IPS-18c (cell line): Measurements from ENCODE around the gene ARHGEF1.
"Not testable (repeated sequence)": the region's sequence is repeated elsewhere in the genome, so short reads cannot be mapped to it uniquely, and the experiment has no call there.

ENCODE experiments used
- H3K4me3 ChIP-seq: 2 replicates; pipeline ENCODE4 v1.7.0; 2013; ENCODE audit warnings: low read depth, mild to moderate bottlenecking, low read length, moderate library complexity; ENCODE audit not compliant: insufficient read depth
- H3K9me3 ChIP-seq: one replicate; pipeline ENCODE4 v1.6.1; 2013; ENCODE audit warnings: mild to moderate bottlenecking, low read length, moderate library complexity; ENCODE audit not compliant: control insufficient read depth, insufficient read depth

The ARHGEF1 gene

DNA sequence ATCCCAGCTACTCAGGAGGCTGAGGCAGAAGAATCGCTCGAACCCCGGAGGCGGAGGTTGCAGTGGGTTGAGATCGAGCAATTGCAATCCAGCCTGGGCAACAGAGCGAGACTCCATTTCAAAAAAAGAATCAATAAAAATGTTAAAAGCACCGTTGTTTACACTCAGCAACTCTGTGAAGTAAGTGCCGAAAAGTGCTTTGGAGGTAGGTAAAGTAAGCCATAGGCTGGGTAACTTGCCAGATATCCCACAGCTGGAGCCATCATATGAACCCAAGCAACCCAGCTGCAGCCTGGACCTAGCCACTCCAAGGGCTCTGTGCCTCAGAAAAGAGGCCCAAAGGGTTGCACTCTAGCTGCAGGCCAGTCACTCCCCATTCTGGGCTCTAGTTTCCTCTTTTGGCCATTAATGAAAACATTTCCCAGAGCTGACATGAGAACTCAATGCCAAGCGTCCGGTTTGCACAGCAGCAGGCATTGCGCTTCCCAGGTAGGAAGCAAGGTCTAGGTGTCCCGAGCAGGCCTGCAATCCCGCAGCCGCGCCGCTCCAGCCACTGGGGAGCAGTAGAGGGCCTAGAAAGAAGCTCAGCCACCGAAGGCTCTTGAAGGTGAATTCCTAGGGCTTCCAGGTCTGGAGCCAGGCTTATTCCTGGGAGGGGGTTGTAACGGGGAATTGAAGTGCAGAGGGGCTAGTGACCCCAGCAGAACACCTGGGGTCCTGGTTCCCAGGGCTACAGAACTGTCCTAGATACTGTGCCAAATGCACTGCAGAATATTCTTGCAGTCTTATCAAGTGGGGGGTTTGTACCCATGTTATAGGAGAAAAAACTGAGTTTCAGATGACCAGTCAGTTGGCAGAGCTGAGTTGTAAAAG is 10.0 kb upstream of the ARHGEF1 start:
- Histone ChIP-seq H3K4me3 (no peak overlapping the region), H3K9me3 (no peaks in the 10 kb centered on the region)

DNA sequence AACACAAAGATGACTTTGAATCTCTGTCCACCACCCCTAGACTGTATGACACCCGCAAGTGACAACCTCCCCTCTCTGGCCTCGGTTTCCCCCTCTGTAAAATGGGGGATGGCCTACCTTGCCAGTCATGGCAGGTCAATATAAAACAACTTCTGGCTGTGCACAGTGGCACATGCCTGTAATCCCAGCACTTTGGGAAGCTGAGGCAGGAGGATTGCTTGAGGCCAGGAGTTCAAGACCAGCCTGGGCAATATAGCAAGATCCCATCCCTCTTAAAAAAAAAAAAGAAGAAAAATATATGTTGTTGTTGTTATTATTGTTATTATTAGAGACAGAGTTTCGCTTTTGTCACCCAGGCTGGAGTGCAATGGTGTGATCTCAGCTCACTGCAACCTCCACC is 7.0 kb upstream of the ARHGEF1 start:
- not testable (repeated sequence) for H3K9me3 ChIP-seq, H3K4me3 ChIP-seq

DNA sequence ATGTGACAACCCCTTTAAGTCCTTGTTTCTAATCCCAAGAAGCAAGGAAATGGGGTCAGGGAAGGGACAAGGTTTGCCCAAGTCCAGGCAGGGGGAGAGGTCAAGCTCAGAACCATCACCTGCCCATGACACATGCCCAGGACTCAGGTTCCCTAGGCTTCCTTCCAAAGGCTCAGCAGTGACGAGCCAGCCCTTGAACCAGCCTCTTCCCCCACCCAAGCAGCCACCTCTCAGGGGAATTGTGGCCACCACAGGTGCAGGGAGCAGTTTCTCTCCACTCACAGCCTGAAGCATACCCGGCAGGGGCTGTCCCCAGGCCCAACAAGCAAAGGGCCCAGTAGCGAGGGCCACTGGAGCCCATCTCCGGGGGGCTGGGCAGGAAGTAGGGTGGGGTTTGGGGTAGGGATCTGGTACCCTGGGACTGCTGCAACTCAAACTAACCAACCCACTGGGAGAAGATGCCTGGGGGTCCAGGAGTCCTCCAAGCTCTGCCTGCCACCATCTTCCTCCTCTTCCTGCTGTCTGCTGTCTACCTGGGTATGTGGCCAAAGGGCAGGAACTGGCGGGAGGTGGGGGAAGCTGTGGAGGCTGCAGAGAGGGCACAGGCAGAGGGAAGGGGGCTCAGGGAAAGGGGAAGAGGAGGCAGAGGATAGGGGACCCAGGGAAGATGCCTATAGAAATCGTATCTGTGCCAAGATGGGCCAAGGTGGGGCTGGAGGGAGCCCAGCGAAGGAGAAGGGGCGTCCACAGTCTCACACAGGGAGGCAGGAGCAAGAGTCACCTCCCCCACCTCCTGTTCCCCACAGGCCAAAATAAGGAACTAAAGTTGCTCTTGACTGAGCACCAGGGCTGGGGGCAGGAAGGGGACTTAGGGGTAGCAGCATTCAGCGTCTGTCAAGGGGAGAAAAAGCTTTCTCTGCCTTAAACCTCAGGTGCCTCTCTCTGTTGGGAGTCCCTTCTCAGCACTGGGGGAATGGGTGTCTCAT is 5.8 kb upstream of the ARHGEF1 start, which contains the start of gene CD79A:
CD79A (plus strand) TSS at position 433 of the 986 bp plus-strand sequence; CDS start at position 459, 26 bp downstream.
- H3K4me3 ChIP-seq: no peak within 1 kb of the TSS
- no peaks in the 10 kb centered on the region for H3K9me3 ChIP-seq

DNA sequence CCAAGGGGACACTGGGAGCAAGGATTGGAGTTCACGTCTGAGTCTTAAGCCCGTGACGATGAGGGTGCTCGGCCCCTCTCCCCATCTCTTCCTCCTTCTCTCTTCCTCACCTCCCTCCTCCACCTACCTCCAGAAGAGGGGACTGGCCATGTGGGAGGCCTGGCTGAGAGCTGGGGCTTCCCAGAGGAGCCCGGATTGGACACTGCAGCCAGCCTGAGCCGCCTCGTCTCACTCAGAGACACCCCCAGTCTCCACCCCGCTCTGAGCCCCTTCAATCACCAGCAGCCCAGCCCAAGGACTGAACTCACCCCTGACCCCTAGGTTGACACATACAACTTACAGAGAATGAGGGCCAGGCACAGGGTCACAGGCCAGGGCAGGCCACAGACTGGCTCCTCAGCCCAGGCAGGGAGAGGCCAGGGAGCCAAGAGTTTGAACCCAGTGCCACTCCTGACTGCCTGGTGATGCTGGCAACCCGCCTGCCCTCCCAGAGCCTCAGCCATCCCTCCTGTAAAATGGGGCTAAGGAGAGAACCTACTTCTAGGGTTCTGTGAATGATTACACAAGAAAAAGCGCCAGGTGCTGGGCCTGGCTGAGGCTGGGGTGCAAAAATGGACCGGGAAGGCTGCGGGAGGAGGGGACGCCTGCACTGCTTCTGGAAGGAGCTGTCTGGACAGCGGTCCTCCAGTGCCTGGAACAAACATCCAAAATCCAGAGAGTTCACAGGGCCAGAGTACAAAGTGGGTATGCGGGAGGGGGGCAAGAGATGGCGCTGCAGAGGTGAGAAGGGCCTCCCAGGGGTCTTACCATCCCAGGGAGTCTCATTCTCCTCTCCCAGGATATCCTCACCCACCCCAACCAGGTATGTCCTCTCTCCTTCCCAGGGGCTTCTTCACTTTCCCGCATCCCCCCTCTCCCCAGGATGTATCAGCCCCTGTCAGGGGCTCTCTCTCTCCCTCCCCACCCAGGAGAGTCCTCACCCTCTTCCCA is 4.8 kb upstream of the ARHGEF1 start:
- Histone ChIP-seq H3K4me3 (no peak overlapping the region), H3K9me3 (no peaks in the 10 kb centered on the region)

DNA sequence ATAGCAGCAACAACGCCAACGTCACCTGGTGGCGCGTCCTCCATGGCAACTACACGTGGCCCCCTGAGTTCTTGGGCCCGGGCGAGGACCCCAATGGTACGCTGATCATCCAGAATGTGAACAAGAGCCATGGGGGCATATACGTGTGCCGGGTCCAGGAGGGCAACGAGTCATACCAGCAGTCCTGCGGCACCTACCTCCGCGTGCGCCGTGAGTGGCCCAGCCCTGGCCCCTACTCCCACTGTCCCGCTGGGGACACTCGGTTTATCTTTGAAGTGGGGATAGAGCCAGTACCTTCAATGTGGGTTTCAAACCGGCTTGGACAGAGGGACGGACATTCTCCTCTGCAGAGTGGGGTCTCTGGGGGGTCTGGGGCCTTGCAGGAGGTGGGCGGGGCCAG is 3.9 kb upstream of the ARHGEF1 start:
- no peaks in the 10 kb centered on the region for H3K9me3 ChIP-seq
- no peak overlapping the region for H3K4me3 ChIP-seq

DNA sequence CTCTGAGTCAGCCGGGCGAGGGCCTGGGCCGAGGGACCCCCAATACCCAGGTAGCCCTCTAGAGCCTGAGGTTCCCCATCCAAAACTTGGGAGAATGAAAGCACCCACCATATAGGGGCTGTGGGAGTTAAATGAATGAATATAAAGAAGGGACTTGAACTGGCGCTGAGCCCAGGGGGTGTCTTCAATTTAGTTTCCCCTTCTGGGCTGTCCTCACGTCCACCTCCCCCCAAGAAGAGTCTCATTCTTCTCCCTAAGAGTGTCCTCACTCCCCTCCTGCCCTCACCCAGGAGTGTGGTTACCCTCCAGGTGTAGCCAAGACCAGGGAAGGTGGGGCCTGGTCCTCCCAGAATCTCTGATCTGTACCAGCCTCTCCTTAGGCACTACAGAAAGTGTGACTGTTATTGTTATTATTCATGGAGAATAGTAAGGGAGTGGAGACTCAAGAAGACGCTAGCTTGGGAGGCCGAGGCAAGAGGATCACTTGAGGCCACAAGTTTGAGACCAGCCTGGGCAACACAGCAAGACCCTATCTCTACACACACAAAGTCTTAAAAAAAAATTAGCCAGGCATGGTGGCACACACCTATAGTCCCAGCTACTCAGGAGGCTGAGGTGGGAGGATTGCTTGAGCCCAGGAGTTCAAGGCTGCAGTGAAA is 3.2 kb upstream of the ARHGEF1 start:
- no peak overlapping the region for H3K4me3 ChIP-seq
- H3K9me3 ChIP-seq: no peaks in the 10 kb centered on the region

DNA sequence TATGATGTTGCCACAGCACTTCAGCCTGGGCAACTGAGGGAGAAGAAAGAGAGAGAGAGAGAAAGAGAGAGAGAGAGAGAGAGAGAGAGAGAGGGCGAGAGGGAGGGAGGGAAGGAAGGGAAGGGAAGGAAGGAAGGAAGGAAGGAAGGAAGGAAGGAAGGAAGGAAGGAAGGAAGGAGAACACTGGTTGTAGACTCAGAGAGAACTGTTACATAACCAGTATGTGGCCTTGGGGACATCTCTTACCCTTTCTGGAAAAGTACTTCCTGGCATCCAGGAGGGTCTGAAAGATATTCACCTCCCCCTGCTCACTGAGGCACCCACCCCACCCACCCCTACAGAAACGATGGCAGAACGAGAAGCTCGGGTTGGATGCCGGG is 2.7 kb upstream of the ARHGEF1 start:
- no peak overlapping the region for H3K4me3 ChIP-seq
- no peaks in the 10 kb centered on the region for H3K9me3 ChIP-seq

DNA sequence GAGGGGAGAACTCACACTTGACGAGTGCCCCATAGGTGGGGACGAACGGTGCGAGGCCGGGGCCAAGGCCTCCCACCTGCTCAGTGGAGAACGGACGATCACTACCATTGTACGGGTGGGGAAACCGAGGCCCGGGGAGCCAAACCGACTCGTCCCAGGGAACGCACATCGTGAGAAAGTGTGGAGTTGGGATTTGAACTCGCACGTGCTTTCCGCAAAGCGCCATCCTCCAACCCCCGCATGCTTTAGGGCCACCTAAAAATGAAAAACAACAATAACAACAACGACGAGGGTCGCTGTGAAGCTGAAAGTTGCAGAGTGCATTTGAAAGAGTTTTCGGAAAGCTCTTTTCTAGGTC is 458 bp downstream of the ARHGEF1 start:
- no peaks in the 10 kb centered on the region for H3K9me3 ChIP-seq
- peak overlapping the region; percentile 91 for H3K4me3 ChIP-seq

DNA sequence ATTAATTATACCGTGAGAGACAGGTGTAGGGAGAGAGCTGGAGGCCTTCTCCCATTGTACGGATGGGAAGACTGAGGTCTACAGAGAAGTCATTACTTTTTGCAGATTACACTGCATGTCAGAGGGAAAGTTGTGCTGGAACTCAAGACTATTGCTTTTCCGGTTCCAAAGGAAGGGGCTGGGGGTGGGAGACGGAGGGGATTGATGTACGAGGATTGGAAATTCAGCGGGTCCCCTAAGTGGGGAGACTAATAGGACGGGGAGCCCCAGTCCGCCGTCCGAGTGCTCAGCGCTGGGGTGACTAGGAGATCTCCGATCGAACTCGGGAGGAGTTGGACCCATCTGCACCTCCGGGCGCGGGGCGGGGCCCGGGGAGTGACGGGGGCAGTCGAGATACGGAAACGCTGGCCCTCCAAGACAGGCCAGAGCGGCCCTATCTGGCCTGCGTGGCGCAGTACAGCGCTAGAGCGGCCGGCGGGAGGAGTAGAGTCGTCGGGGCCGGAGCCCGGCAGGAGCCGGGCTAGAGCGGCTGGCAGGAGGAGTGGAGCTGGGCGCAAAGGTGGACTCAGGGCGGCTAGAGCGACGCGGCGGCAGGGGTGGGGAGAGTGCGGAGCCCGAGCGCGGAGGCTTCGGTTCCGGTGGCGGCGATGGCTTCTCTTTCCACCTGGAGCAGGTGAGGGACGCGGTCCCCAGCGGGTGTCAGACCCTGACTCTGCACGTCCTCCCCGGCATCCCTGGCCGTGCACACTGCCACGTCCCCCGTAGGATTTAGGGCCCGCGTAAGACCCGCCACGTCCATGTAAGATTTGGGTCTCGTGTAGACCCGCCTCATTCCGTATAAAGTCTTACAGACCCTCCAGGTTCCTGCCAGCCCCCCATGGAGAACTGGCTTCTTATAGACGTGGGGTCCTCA is 1.1 kb downstream of the ARHGEF1 start:
- Histone ChIP-seq H3K9me3 (no peaks in the 10 kb centered on the region), H3K4me3 (peak overlapping the region; percentile 91)

DNA sequence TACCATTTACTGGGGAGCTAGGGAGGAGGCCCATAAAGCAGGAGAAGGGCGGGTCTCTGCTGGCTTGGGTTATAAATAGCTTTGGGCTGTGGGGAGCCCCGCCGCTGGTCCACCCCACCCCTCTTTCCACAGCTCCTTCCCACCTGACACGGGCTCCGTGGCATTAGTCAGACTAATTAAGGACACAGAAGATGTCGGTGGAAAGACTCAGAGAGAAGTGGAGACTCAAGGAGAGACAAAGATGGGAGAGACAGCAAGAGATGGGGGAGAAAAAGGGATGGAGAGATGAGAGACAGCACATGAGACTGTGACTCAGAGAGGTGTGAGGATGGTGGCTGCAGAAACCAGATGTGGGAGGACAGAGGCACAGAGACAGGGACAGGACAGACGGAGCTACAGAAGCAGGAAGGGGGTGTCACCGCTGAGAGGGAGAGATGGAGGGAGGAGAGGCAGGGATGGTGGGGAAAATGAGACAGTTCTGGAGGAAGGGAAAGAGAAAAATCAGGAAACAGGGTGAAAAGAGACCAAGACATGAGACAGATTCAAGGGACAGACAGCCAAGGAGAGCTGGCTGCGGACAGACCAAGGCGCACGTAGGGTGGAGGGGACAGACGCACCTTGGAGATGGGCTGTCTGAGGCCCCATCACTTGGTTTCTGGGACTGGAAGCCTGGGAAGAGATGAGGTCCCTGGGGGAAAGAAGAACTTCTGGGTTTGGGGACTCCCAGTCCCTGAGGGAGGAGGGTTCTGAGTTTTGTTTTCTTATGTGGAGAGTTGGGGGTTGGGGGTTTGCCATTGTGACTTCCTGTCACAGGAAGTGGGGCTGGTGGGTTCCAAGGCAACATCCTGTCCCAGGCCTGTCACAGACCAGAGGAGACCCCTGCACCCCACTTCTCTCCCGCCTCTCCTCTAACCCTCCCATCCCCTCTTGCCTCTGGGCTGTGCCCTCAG is 4.1 kb downstream of the ARHGEF1 start:
- no peak overlapping the region; the same call in 1 of the 2 replicates for H3K4me3 ChIP-seq
- no peaks in the 10 kb centered on the region for H3K9me3 ChIP-seq

DNA sequence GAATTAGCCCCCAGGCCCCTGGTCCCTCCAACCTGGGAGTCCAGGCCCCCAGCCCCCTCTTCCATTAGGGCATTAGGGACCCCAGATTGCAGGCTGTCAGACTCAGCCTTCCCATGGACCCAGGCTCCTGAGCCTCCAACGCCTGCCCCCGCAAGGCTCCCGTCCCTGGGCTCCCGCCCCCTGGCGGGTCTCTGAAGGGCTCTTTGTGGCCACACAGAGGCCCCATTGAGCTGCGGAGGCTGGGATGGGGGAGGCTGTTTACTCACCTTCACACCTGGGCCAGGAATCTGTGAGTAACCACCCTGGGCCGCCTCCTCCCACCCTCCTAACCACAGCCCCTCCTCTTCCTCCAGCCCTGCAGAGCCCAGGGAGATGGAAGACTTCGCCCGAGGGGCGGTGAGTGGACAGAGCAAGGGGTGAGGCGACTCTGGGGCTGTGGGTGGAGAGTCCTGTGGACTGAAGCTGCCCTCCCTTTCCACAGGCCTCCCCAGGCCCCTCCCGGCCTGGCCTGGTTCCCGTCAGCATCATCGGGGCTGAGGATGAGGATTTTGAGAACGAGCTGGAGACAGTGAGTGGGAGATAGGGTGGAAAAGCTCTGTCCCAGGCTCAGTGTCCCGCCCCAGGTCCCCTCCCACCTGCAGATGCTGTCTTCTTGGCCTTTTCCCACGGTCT is 4.9 kb downstream of the ARHGEF1 start:
- H3K4me3 ChIP-seq: no peak overlapping the region; the same call in 1 of the 2 replicates
- no peaks in the 10 kb centered on the region for H3K9me3 ChIP-seq

DNA sequence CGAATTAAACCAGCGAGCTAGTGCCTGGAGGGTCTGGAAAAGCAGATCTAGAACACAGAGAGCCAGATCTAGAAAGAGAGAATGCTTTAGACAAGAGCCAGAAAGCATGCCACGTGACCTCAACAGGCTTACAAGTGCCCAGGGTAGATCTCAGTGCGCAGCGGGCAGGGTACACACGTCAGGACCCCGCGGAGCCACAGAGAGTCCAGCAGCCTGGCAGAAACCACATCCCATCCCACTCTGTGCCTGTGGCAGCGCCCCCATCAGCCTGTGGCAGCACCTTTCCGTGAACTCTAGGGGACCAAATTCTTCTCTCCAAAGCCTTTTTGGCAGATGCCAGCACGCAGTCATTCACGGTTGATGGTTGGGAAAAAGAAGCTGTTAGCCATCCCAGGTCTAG is 5.9 kb downstream of the ARHGEF1 start:
- H3K4me3 ChIP-seq: no peak overlapping the region
- H3K9me3 ChIP-seq: no peaks in the 10 kb centered on the region

DNA sequence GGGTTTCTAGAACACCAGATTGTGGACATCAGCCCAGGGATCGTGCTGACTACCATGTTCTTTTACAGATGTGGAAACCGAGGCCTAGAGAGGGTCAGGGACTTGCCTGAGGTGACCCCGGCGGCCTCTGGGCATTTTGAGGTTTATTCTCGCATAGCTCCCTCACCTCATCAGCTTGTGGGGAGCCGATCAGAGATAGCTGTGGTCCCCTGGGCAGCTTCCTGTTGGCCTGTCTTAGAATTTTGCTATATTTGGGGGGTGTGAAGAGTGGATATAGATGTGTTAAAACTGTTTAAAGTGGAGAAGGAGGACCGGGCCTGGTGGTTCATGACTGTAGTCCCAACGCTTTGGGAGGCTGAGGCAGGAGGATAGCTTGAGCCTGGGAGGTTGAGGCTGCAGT is 6.9 kb downstream of the ARHGEF1 start:
- H3K4me3 ChIP-seq: no peak overlapping the region
- H3K9me3 ChIP-seq: no peaks in the 10 kb centered on the region

DNA sequence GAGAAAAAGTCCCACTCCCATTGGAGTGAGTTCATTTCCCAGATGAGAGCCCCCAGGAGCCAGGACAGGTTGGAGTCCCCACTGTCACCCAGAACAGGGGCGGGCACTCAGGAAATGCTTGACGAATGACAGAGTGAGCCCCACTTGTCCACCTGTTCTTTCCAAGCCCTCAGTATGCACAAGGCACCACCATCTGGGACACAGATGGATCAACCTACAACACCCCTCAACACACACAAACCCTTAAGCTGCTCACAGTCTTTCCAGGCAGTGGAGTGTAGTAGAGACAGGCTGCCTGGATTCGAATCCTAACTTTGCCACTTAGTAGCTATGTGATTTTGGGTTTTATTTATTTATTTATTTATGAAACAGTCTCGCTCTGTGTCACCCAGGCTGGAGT is 8.0 kb downstream of the ARHGEF1 start:
- no peak overlapping the region for H3K4me3 ChIP-seq
- no peaks in the 10 kb centered on the region for H3K9me3 ChIP-seq
